Fibroblast of mammary gland (primary cell): ENCODE measurements around the gene RIIAD1.
"Not testable (repeated sequence)": the region's sequence is repeated elsewhere in the genome, so short reads cannot be mapped to it uniquely, and the experiment has no call there.

ENCODE experiments used
- DNase-seq: peaks from one replicate; pipeline ENCODE4 v3.0.0-alpha.2; 2010; ENCODE audit warnings: low read depth
- H3K4me3 ChIP-seq: 2 replicates; pipeline ENCODE4 v1.5.1; 2011; ENCODE audit warnings: low read depth, mild to moderate bottlenecking, low read length, moderate library complexity; ENCODE audit not compliant: control insufficient read depth
- TF ChIP-seq, protein P1 (sequence below): conservative IDR thresholded peaks from 2 replicates; pipeline ENCODE4 v1.5.1; 2011; ENCODE audit warnings: low read depth, low read length, inconsistent platforms; ENCODE audit not compliant: control insufficient read depth, insufficient read depth

RIIAD1 gene

DNA sequence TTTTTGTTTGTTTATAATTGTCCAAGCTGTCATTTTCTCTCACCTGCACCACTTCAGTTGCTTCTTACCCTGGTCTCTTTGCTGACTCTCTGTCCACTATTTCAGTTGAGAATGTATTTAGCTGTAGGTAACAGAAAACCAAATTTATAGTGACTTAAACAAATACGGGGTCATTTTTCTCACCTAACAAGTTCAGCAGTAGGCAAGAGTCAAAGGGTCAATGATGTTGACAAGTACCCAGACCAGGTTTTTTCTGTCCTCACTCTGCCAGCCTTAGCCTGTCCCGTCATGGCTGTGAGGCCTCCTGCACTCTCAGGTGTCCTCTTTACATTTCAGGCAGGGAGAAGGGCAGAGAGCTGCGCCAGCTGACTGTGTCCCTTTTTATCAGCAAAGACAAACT is 11.8 kb downstream of the RIIAD1 start:
- DNase-seq = no peak
- TF ChIP-seq, protein P1, sequence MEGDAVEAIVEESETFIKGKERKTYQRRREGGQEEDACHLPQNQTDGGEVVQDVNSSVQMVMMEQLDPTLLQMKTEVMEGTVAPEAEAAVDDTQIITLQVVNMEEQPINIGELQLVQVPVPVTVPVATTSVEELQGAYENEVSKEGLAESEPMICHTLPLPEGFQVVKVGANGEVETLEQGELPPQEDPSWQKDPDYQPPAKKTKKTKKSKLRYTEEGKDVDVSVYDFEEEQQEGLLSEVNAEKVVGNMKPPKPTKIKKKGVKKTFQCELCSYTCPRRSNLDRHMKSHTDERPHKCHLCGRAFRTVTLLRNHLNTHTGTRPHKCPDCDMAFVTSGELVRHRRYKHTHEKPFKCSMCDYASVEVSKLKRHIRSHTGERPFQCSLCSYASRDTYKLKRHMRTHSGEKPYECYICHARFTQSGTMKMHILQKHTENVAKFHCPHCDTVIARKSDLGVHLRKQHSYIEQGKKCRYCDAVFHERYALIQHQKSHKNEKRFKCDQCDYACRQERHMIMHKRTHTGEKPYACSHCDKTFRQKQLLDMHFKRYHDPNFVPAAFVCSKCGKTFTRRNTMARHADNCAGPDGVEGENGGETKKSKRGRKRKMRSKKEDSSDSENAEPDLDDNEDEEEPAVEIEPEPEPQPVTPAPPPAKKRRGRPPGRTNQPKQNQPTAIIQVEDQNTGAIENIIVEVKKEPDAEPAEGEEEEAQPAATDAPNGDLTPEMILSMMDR = no peak
- no peak overlapping the region for H3K4me3 ChIP-seq

DNA sequence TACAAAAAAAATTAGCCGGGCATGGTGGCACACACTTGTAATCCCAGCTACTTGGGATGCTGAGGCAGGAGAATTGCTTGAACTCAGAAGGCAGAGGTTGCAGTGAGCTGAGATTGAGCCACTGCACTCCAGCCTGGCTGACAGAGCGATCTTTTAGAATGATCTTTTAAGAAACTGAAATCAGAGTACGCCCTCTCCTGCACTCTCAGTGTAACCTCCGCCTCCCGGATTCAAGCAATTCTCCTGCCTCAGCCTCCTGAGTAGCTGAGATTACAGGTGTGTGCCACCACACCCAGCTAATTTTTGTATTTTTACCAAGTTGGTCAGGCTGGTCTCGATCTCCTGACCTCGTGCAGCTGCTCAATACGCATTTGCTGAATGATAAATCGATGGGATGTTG is 12.7 kb downstream of the RIIAD1 start:
- DNase-seq, H3K4me3 ChIP-seq: not testable (repeated sequence)

DNA sequence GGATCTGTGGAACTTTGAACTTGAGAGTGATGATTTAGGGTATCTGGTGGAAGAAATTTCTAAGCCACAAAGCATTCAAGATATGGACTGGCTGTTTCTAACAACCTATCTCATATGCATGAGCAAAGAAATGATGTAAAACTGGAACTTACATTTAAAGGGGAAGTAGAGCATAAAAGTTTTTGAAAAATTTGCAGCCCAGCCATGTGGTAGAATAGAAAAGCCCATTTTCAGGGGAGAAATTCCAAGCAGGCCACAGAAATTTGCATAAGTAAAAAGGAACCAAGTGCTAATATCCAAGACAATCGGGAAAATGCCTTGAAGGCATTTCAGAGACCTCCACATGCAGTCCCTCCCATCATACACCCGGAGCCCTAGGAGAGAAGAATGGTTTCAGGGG is 15.7 kb downstream of the RIIAD1 start:
- no peak for DNase-seq
- TF ChIP-seq, protein P1 = no peak
- no peak overlapping the region for H3K4me3 ChIP-seq

DNA sequence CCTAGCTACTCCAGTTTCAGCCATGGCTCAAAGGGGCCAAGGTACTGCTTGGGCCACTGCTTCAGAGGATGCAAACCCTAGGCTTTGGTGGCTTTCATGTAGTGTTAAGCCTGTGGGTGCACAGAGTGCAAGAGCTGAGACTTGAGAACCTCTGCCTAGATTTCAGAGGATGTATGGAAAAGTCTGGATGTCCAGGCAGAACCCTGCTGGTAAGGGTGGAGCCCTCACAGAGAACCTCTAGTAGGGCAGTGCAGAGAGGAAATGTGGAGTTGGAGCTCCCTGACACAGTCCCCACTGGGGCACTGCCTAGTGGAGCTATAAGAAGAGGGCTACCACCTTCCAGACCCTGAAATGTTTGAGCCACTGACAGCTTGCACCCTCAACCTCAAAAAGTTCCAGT is 16.2 kb downstream of the RIIAD1 start:
- DNase-seq = no peak
- TF ChIP-seq, protein P1 = no peak
- H3K4me3 ChIP-seq = no peak overlapping the region

DNA sequence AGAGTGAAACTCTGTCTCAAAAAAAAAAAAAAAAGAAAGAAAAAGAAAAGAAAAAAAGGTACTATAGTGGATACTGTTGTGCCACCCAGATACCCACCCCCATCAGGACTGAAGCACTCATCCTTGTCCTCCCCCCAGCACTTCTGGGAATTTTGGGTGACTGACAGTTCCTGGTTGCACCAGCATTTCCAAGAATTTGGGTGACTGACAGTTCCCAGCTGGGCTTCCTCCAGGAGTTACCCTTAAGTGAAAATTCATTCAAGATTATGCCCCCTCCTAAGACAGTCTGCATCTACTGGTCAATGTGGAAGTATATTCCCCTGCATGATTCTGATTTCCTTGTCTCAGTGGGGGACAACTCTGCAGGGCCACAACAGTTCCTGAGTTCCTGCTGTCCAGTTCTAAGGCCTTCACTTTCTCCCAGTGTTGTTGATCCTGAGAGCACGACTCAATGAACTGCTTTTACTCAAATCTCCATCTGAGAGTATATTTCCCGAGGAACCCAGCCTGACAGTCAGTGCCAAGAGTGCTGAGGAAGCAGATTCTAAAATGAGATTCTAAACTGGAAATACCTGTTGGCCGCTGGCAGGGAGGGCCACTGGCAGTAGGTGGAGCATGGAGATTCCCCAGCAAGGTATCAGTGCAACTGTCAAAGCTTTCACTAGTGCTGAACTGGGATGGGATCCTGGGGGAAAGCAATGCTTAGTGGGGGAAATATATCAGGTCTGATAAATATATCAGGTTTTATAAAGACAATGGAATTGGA is 18.5 kb downstream of the RIIAD1 start:
- TF ChIP-seq, protein P1 = no peak
- no peak overlapping the region for H3K4me3 ChIP-seq
- DNase-seq = no peak

DNA sequence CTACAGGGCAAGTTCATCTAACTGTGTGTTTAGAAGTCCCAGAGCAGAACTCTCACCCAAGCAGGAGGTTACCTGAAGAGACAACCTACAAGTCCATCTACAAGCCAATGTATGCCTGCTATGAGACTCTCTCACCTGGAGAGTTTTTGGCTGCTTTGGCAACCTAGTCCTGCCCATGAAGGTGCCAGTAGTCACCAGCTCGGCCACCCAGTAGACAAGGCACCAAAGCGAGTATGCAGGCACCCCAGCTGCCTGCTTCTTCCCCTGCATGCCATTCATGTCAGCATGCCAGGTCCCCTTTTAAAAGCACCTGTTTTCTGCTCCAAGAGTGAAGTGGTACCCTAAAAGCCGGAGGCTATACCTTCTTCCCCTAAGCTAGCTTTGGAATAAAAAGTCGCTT is 20.2 kb downstream of the RIIAD1 start:
- no peak overlapping the region for H3K4me3 ChIP-seq
- TF ChIP-seq, protein P1 = no peak
- no peak for DNase-seq

DNA sequence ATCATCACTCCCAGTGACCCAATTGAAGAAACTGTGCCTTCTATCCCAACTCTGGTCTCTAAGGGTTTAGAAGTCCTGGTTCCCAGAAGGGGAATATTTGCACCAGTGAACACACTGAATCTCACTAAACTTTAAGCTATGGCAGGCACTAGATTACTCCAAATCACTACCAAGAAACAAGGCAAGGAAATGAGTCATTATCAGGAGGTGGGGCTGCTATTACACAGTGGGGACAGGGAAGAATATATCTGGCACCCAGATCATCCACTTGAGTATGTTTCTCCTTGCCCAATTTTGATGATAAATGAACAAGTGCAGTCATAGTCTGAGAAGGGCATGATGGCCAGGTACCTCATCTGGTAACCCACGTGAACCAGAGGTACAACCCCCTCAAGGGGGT is 35.0 kb downstream of the RIIAD1 start:
- TF ChIP-seq, protein P1 = no peak
- DNase-seq = peak; percentile 46
- no peak overlapping the region for H3K4me3 ChIP-seq
